ENCODE measurements around the gene HSH2D.

HSH2D gene

DNA sequence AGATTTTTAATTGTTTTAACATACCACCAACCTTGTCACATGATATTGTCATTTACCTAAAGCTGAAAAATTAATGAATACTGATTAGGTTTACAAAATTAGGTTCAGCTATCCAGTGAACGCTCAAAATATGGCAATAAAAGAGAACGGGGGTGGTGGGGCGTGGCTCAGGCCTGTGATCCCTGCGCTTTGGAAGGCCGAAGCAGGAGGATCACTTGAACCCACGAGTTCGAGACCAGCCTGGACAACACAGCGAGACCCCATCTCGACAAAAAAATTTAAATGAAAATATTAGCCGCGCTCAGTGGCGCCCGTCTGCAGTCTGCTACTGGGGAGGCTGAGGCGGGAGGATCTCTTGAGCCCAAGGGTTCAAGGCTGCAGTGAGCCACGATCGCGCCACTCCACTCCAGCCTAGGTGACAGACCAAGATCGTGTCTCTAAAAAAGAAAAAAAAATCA, 41.2 kb downstream of the HSH2D start:
- no peak for DNase-seq
- in situ Hi-C loops (cut with HindIII; ENCODE audit: low pct_ligation_motif_present, low pct_unique_long_range_greater_than_20kb, low sequenced_read_pairs), result no loop called here

DNA sequence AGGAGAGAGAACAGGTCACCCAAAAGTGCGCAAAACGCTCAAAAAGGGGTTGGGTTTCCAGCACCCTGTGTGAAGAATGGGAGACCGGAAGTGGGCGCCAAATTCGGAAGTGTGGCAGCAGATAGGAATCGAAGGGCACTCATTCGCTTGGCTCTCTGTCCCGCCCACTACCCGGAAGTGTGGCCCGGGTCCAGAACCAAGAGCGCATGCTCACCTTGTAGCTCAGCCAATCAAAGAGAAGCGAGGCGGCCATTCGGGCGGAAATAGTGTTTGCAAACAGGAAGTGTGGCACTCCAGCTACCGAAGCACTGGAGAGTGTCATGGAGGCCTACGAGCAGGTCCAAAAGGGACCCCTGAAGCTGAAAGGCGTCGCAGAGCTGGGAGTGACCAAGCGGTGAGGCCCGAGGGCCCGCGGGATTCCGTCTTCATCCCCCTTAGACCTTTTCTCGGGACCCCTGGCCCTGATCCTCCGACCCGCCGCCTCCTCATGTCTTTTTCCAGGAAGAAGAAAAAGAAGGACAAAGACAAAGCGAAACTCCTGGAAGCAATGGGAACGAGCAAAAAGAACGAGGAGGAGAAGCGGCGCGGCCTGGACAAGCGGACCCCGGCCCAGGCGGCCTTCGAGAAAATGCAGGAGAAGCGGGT, 41.8 kb downstream of the HSH2D start, which contains the start of gene FAM32A:
Gene FAM32A (plus strand): TSS at position 288 of the 645 bp plus-strand sequence. CDS start 33 bp downstream, at position 321.
- in situ Hi-C loops (cut with HindIII; ENCODE audit: low pct_ligation_motif_present, low pct_unique_long_range_greater_than_20kb, low sequenced_read_pairs), result no loop called here
- DNase-seq, result peak; percentile 97

DNA sequence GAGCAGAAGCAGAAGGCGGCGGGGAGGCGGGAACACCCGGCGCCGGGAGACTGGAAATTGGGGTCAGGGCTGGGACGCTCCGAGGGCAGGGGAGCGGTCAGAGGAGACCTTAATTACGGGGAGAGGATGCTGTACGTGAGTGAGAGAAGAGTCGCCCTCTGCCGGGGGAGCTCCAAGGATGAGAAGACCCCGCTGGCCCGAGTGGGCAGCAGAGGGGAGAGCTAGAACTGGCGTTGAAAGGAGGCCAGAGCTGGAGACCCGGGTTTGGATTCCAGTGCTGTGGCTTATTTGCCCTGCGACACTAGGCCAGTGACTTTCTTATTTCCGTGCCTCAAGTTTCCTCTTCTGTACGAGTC, 42.3 kb downstream of the HSH2D start:
- in situ Hi-C loops (cut with HindIII; ENCODE audit: low pct_ligation_motif_present, low pct_unique_long_range_greater_than_20kb, low sequenced_read_pairs), result no loop called here

DNA sequence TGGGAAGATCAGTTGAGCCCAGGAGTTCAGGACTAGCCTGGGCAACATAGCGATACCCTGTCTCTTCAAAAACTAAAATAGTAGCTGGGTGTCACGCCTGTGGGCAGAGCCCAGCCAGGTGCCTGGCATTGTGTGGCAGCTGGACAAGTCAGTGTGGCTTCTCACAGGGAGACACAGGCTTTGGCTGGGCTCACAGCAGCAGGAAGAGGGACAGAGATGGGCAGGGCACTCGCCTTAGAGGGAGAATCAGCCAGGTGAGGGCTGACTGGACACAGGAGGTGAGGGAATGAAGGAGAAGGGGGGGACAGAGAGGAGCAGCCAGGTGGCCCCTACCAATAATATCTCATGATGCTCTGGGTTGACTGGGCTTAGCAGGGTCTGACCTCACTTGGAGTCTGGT, 45.0 kb downstream of the HSH2D start:
- DNase-seq, result no peak
- in situ Hi-C loops (cut with HindIII; ENCODE audit: low pct_ligation_motif_present, low pct_unique_long_range_greater_than_20kb, low sequenced_read_pairs), result no loop called here

More for the DNA sequence above, 42.3 kb downstream of the HSH2D start:
- DNase-seq, result peak; percentile 50

DNA sequence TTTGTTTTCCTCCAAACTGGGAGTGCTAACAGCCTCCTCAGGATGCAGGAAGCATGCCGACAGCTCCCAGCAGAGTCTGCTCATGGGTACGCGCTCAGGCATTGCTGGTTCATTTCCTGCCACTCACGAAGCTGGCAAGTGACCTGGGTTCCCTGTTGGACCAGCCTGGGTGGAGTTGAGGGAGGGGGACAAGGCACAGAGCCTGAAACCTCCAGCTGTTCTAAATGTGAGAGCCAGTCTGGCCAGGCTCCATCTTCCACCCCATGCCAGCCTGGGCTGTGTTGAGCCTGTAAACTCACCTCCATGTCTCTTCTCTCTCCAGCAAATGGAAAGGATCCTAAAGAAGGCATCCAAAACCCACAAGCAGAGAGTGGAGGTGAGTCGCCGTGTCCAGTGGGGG, 46.7 kb downstream of the HSH2D start:
- in situ Hi-C loops (cut with HindIII; ENCODE audit: low pct_ligation_motif_present, low pct_unique_long_range_greater_than_20kb, low sequenced_read_pairs), result no loop called here
- DNase-seq, result no peak

DNA sequence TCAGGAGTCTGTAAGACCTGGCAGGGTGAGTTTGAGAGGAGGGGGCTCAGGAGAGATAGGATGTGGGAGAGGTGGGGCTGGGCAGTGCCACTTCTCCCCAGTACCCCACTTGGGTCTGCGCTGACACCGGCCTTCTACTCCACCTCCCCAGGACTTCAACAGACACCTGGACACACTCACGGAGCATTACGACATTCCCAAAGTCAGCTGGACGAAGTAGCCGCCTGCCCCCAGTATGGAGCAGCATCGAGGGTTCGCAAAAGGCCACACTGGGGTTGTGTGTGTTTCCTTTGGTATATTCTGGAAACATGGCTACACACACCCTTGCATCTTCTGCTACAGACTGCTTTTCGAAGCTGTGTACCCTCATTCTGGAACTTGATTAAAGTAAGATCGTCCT, 47.3 kb downstream of the HSH2D start:
- no peak for DNase-seq
- in situ Hi-C loops (cut with HindIII; ENCODE audit: low pct_ligation_motif_present, low pct_unique_long_range_greater_than_20kb, low sequenced_read_pairs), result no loop called here

DNA sequence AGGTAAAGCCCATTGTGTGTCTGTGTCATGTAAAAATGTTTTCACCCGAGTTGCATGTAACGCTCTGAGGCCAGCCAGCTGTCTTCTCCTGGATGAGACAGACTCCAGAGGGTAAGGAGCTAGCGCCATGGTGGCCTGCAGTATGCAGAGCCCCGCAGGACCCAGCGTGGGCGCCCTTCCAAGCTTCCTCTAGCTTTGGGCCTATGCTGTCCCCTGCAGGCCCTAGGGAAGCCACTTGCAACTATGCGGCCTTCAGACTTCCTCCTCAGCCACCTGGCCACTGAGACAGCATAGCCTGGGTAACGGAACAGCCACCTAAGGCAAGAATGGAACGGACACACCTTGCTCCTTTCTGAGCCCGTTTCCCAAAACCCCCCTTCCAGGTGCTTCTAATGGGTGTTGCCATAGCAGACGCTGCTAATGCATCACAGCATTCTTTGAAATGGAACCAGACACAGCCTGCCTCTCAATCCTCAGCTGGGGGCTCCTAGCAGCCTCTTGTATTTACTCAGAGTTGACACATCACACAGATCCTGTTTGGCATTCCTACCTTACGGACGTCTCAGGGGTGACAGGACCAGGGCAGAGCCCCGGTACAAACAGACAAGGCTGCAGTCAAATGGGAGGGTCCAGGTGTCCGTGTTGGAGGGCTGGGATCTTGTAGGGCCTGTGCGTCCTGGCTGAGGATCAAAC, 47.9 kb downstream of the HSH2D start:
- no peak for DNase-seq
- in situ Hi-C loops (cut with HindIII; ENCODE audit: low pct_ligation_motif_present, low pct_unique_long_range_greater_than_20kb, low sequenced_read_pairs), result no loop called here

DNA sequence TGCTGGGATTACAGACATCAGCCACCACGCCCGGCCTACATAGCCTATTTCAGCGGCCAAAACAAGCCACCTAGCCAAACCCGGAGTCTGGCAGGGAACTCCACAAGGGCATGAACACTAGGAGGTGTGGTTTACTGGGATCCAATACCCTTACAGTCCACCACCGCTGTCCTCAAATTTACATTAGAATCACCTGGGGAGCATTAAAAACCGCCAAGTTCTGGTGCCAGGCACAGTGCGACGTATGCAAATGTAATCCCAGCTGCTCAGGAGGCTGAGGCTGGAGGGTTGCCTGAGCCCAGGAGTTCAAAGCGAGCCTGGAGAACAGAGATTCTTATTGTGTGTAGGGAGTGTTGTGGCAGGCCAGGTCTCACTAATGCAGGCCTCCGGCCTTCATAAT, 50.0 kb downstream of the HSH2D start:
- in situ Hi-C loops (cut with HindIII; ENCODE audit: low pct_ligation_motif_present, low pct_unique_long_range_greater_than_20kb, low sequenced_read_pairs), result no loop called here
- no peak for DNase-seq

DNA sequence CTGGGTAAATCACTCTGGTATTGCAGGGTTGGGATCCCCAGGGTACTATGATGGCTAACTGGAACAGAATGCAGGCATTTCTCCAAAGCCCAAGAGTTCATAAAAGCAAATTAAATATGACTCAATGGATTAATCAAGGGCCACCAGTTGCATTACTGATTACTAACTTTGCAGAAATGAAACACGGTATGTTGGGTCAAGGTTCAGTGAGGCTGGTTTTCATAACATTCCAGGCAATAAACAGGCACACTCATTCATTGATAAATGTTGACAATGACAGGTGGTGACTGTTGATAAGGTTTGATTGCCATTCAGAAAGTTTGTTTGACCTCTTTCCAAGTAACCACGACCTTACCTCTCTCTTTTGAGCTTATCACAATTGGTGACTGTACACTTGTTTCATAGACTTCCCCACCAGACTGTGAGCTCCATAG, 53.7 kb downstream of the HSH2D start:
- peak; percentile 11 for DNase-seq

DNA sequence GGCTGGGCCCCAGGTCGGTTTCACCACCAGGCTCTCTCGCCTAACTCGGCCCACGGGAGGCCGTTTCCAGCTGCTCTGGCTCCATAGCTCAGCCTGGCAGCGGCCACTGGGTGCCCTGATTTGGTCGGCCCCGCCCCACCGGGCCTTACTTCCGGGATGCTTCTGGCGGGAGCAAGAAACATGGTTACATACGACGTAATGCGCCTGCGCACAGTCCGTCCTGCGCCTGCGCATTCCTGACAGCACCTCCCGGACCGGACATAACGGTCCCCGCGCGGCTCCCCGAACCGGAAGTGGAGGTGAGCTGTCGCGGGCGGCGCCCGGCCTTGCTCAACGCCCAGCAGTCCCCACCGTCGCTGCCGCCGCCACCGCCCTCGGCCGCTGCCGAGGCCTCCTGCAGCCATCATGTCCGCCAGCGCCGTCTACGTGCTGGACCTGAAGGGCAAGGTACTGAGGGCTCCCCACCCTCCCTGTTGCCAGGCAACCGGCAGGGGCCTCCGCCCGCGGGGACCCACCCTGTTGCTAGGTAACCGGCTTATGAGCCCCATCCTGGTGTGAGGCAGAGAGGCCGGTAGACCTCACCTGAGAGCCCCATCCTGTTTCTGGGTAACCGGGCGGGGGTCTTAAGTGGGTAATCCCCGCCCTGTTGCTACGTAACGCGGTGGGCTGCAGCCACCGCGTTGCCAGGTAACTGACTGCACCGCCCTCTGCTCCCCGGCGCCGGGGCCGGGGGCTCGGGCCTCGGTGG, 54.3 kb downstream of the HSH2D start, which contains the start of gene AP1M1:
Gene AP1M1 (plus strand): TSS at position 290 of the 748 bp plus-strand sequence. CDS start 116 bp downstream, at position 406.
- in situ Hi-C loops (cut with HindIII; ENCODE audit: low pct_ligation_motif_present, low pct_unique_long_range_greater_than_20kb, low sequenced_read_pairs), result no loop called here
- DNase-seq, result peak; percentile 96

More for the DNA sequence above, 53.7 kb downstream of the HSH2D start:
- in situ Hi-C loops (cut with HindIII; ENCODE audit: low pct_ligation_motif_present, low pct_unique_long_range_greater_than_20kb, low sequenced_read_pairs), result no loop called here

DNA sequence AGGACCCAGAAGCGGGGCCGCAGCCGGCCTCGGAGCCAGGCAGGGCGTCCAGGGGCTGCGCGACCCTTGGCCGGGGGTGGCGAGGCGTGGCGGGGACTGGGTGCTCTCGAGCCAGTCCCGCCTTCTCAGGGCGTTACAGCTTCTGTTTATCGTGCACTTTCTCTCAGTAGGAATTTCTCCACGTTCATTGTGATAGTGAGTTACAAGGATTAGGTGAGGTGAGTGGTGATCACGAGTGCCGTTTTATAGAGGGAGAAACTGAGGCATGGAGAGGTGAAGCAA, 54.8 kb downstream of the HSH2D start:
- DNase-seq, result no peak
- in situ Hi-C loops (cut with HindIII; ENCODE audit: low pct_ligation_motif_present, low pct_unique_long_range_greater_than_20kb, low sequenced_read_pairs), result no loop called here

DNA sequence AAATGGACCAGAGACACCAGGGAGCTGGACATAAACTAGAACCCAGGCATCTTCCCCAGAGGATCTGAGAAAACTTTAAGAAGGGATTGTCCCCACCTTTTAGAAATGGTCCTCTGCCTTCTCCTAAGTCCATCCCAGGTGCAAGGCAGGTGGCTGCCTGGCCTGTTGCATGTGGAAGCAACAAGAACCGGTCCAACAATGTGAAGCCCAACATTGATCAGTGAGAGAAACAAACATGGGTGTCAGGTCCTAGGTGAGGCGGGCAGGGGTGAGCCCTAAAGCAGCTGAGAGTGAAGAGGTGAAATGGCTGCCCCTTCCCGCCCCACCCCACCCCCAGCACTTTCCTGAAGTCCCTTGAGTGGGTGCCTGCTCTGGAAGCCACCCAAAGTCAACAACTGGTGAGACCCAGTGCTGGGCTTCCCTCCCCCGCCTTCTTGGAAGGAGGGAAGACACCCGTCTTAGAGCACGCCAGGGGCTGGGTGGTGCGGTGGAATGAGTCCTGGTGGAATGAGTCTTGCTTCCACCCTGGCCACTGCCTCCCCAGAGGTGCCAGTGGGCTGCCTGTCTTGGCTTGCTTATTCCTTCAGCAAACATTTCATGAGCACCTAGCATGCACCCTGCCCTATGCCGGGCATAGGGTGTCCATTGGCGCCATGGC, 55.9 kb downstream of the HSH2D start:
- DNase-seq, result no peak
- in situ Hi-C loops (cut with HindIII; ENCODE audit: low pct_ligation_motif_present, low pct_unique_long_range_greater_than_20kb, low sequenced_read_pairs), result no loop called here

DNA sequence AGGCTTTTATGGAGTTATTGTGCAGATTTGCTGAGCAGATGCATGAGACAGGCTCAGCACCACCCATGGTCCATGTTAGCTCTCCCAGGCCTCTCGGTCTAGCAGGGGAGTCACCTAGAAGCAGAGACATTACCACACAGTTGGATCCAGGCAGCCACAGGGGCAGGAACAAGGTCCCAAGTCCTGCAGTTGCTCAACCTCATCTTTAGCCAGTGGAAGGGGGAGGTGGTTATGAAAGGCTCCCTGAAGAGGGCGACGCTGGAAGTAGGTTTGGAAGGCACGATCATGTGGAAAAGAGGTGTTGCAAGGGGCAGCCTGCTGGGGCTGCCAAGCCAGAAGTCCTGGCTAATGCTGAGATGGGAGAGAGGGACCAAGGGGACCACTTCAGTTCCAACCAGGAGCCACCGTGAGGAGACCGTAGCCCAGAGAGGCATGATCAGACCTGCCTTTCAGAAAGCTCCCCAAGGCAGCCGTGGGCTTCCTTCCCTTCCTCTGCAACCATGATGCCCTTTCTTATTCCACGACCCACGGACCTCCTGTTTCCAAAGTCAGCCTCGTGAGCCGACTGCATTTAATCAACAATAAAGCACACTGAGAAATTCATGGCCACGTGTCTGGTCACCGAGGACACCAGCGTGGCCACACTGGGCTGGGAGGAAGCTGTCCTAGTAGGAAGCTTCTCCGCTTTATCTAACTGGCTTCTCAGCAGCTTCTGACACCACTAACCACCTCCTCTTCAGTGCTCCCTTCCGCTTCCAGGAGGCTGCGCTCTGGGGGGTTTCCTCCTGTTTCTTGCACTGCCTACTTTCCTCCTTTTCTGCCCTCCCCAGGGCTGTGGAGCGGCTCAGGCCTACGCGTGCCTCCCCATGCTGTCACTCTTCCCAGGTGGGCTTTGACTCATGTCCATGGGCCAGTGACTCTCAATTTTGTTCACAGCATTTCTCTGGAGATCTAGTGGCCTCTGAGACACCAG, 56.8 kb downstream of the HSH2D start:
- in situ Hi-C loops (cut with HindIII; ENCODE audit: low pct_ligation_motif_present, low pct_unique_long_range_greater_than_20kb, low sequenced_read_pairs), result no loop called here
- no peak for DNase-seq

DNA sequence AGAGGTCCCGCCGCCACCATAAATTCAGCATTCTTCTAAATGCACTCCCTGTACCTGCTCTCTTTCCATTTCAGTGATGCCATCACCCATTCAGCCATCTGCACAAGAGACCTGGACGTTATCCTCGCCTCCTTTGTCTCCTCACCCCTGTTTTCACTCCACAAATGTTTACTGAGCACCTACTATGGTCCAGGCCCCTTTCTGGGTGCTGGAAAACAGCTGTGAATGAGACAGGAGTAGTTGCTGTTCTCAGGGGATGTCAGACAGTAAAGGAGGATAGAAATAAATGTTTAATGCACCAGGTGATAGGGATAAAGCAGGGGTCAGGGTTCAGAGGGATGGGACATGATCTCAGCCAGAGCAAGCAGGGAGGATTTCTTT, 57.5 kb downstream of the HSH2D start:
- no peak for DNase-seq
- in situ Hi-C loops (cut with HindIII; ENCODE audit: low pct_ligation_motif_present, low pct_unique_long_range_greater_than_20kb, low sequenced_read_pairs), result no loop called here

DNA sequence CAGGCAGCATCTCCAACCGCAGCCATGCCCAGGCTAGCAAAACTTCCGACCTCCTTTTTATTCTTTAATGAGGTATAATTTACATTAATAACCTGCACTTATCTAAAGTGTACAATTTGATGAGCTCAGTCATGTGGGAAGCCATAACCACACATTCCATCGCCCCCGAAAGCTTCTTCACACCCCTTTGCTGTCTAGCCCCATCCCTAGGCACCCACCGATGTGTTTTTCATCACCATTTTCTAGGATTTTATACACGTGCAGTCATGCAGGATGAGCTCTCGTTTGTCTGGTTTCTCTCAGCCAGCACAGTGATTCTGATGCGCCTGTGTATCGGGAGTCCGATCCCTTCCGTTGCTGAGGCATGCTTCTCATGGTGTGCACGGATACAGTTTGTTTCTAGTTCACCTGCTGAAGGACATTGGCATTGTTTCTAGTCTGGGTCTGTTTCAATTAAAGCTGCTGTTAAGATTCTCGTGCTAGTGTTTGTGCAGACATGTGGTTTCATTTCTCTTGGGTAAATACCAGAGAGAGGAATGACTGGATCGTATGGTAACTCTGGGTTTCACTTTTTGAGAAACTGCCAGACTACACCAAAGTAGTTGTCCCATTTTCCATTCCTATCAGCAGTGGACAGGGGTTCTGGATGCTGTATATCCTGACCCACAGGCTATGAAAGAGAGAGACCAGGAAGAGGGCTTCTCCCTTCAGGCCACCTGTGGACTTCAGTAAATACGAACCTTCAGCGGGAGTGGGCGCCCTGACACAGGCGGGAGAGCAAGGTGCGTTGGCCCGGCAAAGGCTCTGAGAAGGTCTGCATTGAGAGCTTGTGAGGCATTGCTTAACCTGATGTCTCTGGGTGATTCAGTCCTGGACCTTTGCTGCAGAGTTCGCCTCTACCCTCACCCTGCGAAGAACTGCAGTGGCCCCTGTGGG, 59.1 kb downstream of the HSH2D start:
- DNase-seq, result no peak
- in situ Hi-C loops (cut with HindIII; ENCODE audit: low pct_ligation_motif_present, low pct_unique_long_range_greater_than_20kb, low sequenced_read_pairs), result no loop called here

DNA sequence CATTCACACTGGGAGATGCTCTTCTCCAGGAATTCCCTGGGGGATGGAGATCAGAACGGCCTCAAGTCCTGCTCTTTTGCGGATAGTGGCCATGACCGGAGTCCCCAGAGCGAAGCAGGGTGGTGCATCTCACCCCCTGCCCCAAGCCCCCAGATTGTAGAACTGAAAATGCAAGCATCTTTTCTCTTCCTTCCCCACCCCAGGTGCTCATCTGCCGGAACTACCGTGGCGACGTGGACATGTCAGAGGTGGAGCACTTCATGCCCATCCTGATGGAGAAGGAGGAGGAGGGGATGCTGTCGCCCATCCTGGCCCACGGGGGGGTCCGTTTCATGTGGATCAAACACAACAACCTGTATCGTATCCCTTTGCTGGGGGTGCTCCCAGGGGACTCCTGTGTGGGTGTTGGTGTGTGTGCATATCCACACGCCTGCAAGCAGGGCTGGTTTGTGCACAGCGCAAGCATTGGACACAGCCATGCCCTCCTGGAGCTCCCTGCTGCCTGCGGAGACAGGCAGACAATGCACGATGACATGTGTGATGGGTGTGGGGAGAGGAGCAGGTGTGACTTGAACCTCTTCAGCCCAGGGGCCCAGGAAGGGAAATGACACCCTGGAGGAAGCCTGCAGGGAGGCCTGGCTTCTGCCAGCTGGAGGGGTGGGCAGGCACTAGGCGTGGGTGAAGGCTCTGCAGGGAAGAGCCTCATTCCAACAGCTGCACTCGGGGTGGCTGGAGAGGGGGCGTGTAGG, 59.9 kb downstream of the HSH2D start:
- DNase-seq, result no peak
- in situ Hi-C loops (cut with HindIII; ENCODE audit: low pct_ligation_motif_present, low pct_unique_long_range_greater_than_20kb, low sequenced_read_pairs), result no loop called here

DNA sequence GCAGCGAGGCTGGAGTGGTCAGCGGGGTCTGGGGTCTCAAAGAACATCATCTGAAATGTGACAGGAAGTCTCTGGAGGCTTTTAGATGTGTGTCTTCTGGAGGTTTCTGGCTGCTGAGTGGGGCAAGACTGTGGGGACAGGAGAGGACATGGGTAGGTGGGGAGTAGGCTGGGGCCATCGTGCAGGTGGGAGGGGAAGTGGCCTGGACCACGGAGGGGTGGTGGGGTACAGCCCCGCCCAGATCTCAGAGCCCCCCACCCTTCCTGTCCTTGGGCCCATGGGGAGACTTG, 60.5 kb downstream of the HSH2D start:
- DNase-seq, result no peak
- in situ Hi-C loops (cut with HindIII; ENCODE audit: low pct_ligation_motif_present, low pct_unique_long_range_greater_than_20kb, low sequenced_read_pairs), result no loop called here
